Kidney epithelial cell (primary cell): Measurements from ENCODE around the gene NVL. TPM values are rescaled to one million over a fixed set of nuclear protein-coding genes. Genes with fewer than 3 reads are reported as not detected.
A peak's percentile ranks its signal among the peaks of the same experiment; 100 is the strongest.

Experiments
- DNase-seq: peaks from one replicate; pipeline ENCODE4 v3.0.0-alpha.2; 2010; ENCODE audit warnings: low read depth
- H3K27me3 ChIP-seq: 2 replicates; pipeline ENCODE4 v1.6.0; 2011; ENCODE audit warnings: low read length; ENCODE audit not compliant: control insufficient read depth, insufficient read depth
- H3K36me3 ChIP-seq: 2 replicates; pipeline ENCODE4 v1.5.1; 2011; ENCODE audit warnings: low read length; ENCODE audit not compliant: control insufficient read depth, insufficient read depth
- H3K4me3 ChIP-seq: 2 replicates; pipeline ENCODE4 v1.5.1; 2011; ENCODE audit warnings: low read depth, mild to moderate bottlenecking, control low read depth, low read length
- total RNA-seq: library from RNA; depleted of rRNA; stranded (reverse); fragments of >200 nt; gene quantifications from 2 replicates; pipeline ENCODE4 v1.2.3, GENCODE V29; 2015
- TF ChIP-seq, protein P1 (sequence below): IDR thresholded peaks from 2 replicates; pipeline ENCODE4 v1.5.1; 2011; ENCODE audit warnings: mild to moderate bottlenecking, moderate library complexity, low read length, control low read depth, inconsistent platforms; ENCODE audit not compliant: insufficient read depth, poor library complexity, severe bottlenecking

Gene NVL
- 20.9 and 26.1 TPM in 2 replicates for total RNA-seq

DNA sequence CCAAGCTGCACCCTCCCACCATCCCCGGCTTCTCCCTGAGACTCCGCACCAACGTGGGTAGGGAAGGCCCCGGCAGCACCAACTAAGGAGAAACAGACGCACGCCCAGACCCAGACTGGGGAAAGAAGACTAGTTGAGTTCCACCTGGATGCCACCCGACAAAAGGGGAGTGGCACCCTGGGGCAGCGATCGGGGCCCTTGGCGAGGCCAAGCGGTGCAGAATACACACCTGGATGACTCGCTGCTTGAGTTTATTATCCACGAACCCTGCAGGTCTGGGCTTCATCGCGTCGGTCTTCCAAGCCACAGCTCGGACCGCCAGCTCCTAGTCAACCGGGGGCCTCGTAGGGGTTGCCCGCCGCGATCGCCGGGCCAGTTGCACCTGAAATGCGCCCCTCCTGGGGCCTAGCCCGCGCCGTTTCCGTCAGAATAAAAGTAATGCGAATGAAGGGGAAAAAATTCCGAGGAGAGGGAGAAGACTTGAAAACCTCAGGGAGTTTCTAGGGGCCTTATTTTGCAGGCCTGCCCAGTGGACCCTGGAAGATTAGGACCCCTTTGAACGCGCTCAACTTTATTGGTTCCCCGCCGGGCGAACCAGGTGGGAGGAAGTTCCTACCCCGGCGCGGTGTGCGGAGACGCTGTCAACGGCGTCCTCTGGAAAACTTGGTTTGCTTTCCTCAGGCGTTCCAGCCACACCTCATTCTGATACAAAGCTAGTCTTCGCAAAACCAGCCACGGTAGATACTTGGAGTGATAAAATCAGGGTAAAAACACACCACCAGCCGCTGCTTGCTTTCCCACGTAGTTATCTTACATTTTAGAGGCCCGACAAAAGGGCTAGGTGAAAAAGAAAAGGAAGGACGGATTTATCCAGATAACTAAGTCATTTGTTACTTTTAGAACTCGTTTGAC, at the start of gene NVL:
Gene NVL, minus strand, starts transcription at position 331 of the 912 bp plus-strand sequence. Its CDS starts 45 bp downstream, at position 286.
- peak; percentile 45 for DNase-seq
- H3K36me3 ChIP-seq, result peaks cover 1% of the 10 kb centered on the region
- TF ChIP-seq, protein P1, sequence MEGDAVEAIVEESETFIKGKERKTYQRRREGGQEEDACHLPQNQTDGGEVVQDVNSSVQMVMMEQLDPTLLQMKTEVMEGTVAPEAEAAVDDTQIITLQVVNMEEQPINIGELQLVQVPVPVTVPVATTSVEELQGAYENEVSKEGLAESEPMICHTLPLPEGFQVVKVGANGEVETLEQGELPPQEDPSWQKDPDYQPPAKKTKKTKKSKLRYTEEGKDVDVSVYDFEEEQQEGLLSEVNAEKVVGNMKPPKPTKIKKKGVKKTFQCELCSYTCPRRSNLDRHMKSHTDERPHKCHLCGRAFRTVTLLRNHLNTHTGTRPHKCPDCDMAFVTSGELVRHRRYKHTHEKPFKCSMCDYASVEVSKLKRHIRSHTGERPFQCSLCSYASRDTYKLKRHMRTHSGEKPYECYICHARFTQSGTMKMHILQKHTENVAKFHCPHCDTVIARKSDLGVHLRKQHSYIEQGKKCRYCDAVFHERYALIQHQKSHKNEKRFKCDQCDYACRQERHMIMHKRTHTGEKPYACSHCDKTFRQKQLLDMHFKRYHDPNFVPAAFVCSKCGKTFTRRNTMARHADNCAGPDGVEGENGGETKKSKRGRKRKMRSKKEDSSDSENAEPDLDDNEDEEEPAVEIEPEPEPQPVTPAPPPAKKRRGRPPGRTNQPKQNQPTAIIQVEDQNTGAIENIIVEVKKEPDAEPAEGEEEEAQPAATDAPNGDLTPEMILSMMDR, result no peak
- H3K4me3 ChIP-seq, result peak within 1 kb of the TSS; percentile 84
- H3K27me3 ChIP-seq, result no peaks in the 10 kb centered on the region

DNA sequence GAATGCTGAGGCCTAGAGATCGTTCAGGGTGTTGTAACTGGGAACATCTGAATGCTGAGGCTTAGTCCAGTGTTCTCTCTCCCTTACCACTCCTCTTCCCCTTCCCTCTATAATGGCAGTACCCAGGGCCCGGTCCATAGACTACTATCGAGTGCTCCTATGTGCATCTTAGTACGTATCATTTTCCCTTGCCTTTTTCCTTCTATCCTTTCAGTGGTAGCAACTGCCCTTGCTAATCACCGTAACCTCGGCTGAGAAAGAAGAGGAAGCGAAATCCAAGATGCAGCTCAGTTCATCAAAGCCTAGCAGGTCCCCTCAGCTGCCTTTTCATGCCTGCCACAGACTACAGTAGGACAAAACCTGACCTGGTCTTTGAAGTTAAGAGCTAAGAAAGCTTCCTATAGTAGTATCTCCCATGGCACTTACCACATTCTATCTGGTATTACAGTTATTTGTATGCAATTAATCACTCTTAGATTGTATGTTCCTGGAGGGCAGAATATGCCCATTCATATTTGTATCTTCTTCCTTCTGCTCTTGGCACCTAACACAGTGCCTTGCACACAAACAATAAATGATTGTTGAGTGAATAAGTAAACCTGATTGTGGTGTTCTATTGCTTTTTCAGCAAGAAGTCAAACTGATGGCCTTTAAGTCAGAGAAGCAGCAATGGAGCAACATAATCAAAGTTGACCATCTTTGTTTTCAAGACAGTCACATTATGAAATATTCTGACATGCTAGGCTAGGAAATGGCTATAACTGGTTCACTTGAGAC, 49.1 kb upstream of the NVL start:
- no peaks in the 10 kb centered on the region for H3K36me3 ChIP-seq
- TF ChIP-seq, protein P1, result no peak
- H3K4me3 ChIP-seq, result no peak overlapping the region
- no peak for DNase-seq
- H3K27me3 ChIP-seq, result no peaks in the 10 kb centered on the region

DNA sequence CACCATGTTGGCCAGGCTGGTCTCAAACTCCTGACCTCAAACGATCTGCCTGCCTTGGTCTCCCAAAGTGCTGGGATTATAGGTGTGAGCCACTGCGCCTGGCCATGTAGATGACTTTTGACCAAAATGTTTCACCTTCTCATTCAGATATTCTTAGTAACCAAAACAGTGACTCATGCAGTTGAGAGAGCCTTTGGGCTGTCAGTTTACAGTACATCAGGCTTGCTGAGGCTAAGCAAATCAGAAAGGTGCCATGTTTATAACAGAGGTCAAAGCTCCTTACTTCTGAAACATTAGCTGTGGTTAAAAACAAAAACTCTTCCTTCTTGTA, 47.7 kb upstream of the NVL start:
- no peaks in the 10 kb centered on the region for H3K36me3 ChIP-seq
- no peak for DNase-seq
- H3K4me3 ChIP-seq, result no peak overlapping the region
- TF ChIP-seq, protein P1, result no peak
- H3K27me3 ChIP-seq, result no peaks in the 10 kb centered on the region

DNA sequence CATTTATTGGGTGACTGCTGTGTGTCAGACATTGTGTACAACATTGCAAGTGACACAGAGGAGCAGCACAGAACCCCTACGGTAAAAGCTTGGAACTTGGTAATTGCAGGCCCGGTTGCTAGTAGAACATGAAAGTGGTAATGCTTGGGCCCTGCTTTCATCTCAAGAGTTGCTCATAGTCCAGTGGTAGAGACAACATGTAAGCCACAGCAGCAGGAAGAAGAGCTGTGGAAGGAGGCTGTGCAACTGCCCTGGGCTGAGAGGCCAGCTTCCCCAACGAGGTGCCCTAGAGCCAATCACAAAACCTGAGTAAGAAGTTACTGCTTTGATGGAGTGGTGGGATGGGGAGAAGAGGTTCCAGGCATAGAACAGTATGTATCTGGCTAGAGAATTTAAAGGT, 45.1 kb upstream of the NVL start:
- no peak overlapping the region for H3K4me3 ChIP-seq
- H3K36me3 ChIP-seq, result no peaks in the 10 kb centered on the region
- H3K27me3 ChIP-seq, result no peaks in the 10 kb centered on the region
- TF ChIP-seq, protein P1, result no peak
- DNase-seq, result no peak

DNA sequence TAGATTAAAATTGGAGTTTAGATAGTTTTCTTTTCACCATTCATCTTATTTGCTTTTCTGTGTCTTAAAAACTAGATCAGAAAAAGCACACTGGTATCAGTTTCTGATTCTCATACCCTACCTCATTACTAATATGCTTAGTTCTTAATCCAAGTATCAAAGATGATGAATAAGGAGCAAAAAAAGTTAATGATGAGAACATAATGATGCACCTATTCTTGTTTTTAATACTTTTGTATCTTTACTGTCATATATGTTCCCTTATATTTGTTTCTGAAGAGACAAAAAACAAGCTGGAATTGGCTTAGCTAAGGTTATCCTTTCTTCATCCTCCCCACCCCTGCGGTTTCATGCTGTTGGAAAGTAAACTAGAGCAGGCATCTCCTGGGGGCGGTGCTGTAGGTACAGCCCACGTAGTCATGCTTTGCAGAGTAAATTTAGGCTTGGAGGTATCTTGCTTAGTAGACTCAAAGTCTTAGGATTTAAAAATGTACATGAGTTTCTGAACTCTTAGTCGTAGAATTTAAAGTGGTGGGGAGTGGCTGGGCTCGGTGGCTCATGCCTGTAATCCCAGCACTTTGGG, 43.1 kb upstream of the NVL start:
- Histone ChIP-seq H3K4me3 (no peak overlapping the region), H3K36me3 (no peaks in the 10 kb centered on the region), H3K27me3 (no peaks in the 10 kb centered on the region)
- no peak for DNase-seq
- TF ChIP-seq, protein P1, result no peak
